Astrocyte (in vitro differentiated cells and primary cell): ENCODE data around the gene DBR1. TPM values are rescaled to one million over a fixed set of nuclear protein-coding genes. Genes with fewer than 3 reads are reported as not detected.

Experiments used
- DNase-seq: peaks from one replicate; pipeline ENCODE4 v3.0.0-alpha.2; 2010; ENCODE audit warnings: low read depth
- FAIRE-seq: peaks from 2 replicates; lab custom pipeline; 2011; peaks lifted over from hg19 to GRCh38; lab: Jason Lieb, UNC
- H2AFZ ChIP-seq: 2 replicates; pipeline ENCODE4 v1.6.0; 2012; ENCODE audit warnings: low read depth, low read length, inconsistent platforms
- H3K27ac ChIP-seq: 2 replicates; pipeline ENCODE4 v1.5.1; 2011; ENCODE audit warnings: low read depth, low read length, inconsistent platforms
- H3K27me3 ChIP-seq: 2 replicates; pipeline ENCODE4 v1.6.0; 2011; ENCODE audit warnings: low read length, inconsistent platforms; ENCODE audit not compliant: insufficient read depth
- H3K36me3 ChIP-seq: 2 replicates; pipeline ENCODE4 v1.5.1; 2011; ENCODE audit warnings: low read length, inconsistent platforms; ENCODE audit not compliant: insufficient read depth
- H3K4me1 ChIP-seq: 2 replicates; pipeline ENCODE4 v1.5.1; 2011; ENCODE audit warnings: low read length, inconsistent platforms; ENCODE audit not compliant: insufficient read depth
- H3K4me2 ChIP-seq: 2 replicates; pipeline ENCODE4 v1.6.0; 2012; ENCODE audit warnings: low read length, inconsistent platforms
- H3K4me3 ChIP-seq: 2 replicates; pipeline ENCODE4 v1.5.1; 2011; ENCODE audit warnings: low read depth, mild to moderate bottlenecking, low read length, inconsistent platforms; ENCODE audit not compliant: insufficient read depth
- H3K79me2 ChIP-seq: 2 replicates; pipeline ENCODE4 v1.6.0; 2012; ENCODE audit warnings: mild to moderate bottlenecking, low read length, inconsistent platforms; ENCODE audit not compliant: insufficient read depth
- H3K9ac ChIP-seq: 2 replicates; pipeline ENCODE4 v1.6.0; 2012; ENCODE audit warnings: mild to moderate bottlenecking, low read length, inconsistent platforms
- H3K9me3 ChIP-seq: 2 replicates; pipeline ENCODE4 v1.5.1; 2012; ENCODE audit warnings: low read depth, mild to moderate bottlenecking, low read length, inconsistent platforms; ENCODE audit not compliant: insufficient read depth
- H4K20me1 ChIP-seq: 2 replicates; pipeline ENCODE4 v1.6.0; 2012; ENCODE audit warnings: low read length, inconsistent platforms; ENCODE audit not compliant: insufficient read depth
- H3K27ac Mint-ChIP-seq: one replicate; pipeline ENCODE4 v1.8.0; 2021; ENCODE audit warnings: mild to moderate bottlenecking, mixed read lengths; ENCODE audit not compliant: unreplicated experiment
- H3K27me3 Mint-ChIP-seq: one replicate; pipeline ENCODE4 v1.8.0; 2021; ENCODE audit warnings: low read depth, mixed read lengths; ENCODE audit not compliant: unreplicated experiment
- H3K36me3 Mint-ChIP-seq: one replicate; pipeline ENCODE4 v1.8.0; 2021; ENCODE audit warnings: low read depth, mixed read lengths; ENCODE audit not compliant: unreplicated experiment
- H3K4me1 Mint-ChIP-seq: one replicate; pipeline ENCODE4 v1.8.0; 2021; ENCODE audit warnings: low read depth, mixed read lengths; ENCODE audit not compliant: unreplicated experiment
- H3K4me3 Mint-ChIP-seq: one replicate; pipeline ENCODE4 v1.8.0; 2021; ENCODE audit warnings: mild to moderate bottlenecking, moderate library complexity, mixed read lengths; ENCODE audit not compliant: unreplicated experiment
- H3K9me3 Mint-ChIP-seq: one replicate; pipeline ENCODE4 v1.8.0; 2021; ENCODE audit warnings: mild to moderate bottlenecking, mixed read lengths; ENCODE audit not compliant: unreplicated experiment
- EZH2 ChIP-seq: IDR thresholded peaks from 2 replicates; pipeline ENCODE4 v1.6.1; 2012; ENCODE audit warnings: mild to moderate bottlenecking, low read length, inconsistent platforms; ENCODE audit not compliant: insufficient read depth
- total RNA-seq: library from RNA; stranded (reverse); gene quantifications from 2 replicates; pipeline ENCODE4 v1.2.1, GENCODE V29; 2021
- TF ChIP-seq, protein P1 (sequence below): IDR thresholded peaks from 2 replicates; pipeline ENCODE4 v1.5.1; 2011; ENCODE audit warnings: low read depth, mild to moderate bottlenecking, inconsistent platforms, low read length, moderate library complexity; ENCODE audit not compliant: insufficient read depth

Gene DBR1
- total RNA-seq, 1 donor from 2014 or later, result 14.8 TPM

GRCh38 chr3:138136201-138136600, 38.5 kb downstream of the DBR1 start:
- Histone ChIP-seq H3K9ac (no peak overlapping the region), H3K9me3 (no peaks in the 10 kb centered on the region), H3K79me2 (no peaks in the 10 kb centered on the region), H3K36me3 (no peaks in the 10 kb centered on the region), H3K27ac (no peak overlapping the region), H3K4me1 (no peaks in the 10 kb centered on the region), H3K4me3 (no peak overlapping the region), H3K4me2 (no peak overlapping the region), H2AFZ (no peak overlapping the region), H3K27me3 (no peaks in the 10 kb centered on the region), H4K20me1 (no peaks in the 10 kb centered on the region)
- no peak for TF ChIP-seq EZH2
- TF ChIP-seq, protein P1, sequence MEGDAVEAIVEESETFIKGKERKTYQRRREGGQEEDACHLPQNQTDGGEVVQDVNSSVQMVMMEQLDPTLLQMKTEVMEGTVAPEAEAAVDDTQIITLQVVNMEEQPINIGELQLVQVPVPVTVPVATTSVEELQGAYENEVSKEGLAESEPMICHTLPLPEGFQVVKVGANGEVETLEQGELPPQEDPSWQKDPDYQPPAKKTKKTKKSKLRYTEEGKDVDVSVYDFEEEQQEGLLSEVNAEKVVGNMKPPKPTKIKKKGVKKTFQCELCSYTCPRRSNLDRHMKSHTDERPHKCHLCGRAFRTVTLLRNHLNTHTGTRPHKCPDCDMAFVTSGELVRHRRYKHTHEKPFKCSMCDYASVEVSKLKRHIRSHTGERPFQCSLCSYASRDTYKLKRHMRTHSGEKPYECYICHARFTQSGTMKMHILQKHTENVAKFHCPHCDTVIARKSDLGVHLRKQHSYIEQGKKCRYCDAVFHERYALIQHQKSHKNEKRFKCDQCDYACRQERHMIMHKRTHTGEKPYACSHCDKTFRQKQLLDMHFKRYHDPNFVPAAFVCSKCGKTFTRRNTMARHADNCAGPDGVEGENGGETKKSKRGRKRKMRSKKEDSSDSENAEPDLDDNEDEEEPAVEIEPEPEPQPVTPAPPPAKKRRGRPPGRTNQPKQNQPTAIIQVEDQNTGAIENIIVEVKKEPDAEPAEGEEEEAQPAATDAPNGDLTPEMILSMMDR, result no peak
- H3K9me3 Mint-ChIP-seq, result no peaks in the 10 kb centered on the region
- no peaks in the 10 kb centered on the region for H3K27me3 Mint-ChIP-seq
- peaks cover 7% of the 10 kb centered on the region for H3K4me1 Mint-ChIP-seq
- no peaks in the 10 kb centered on the region for H3K36me3 Mint-ChIP-seq
- DNase-seq, result no peak
- H3K4me3 Mint-ChIP-seq, result no peak overlapping the region
- no peak overlapping the region for H3K27ac Mint-ChIP-seq
- no peak for FAIRE-seq

DNA sequence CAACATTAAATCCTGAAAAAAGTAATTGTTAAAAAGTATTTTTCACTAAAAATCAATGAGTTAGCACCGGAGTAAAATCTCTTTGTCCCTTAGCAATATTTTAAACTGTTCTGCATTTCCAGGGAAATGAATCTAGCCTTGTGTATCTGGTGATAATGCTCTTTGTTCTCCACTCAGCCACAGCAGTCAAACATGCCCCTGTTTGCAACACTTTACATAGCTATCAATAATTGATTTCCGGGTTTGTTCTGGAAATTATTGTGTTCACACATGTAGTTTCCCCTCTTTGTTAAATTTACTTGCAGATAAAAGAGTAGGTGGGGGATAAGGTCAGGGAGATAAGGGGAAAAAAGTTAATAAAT, 38.9 kb downstream of the DBR1 start:
- Histone ChIP-seq H3K27ac (no peak overlapping the region), H2AFZ (no peak overlapping the region), H3K27me3 (no peaks in the 10 kb centered on the region), H3K4me3 (no peak overlapping the region), H3K9me3 (no peaks in the 10 kb centered on the region), H3K4me1 (no peaks in the 10 kb centered on the region), H3K4me2 (no peak overlapping the region), H3K79me2 (no peaks in the 10 kb centered on the region), H3K36me3 (no peaks in the 10 kb centered on the region), H3K9ac (no peak overlapping the region), H4K20me1 (no peaks in the 10 kb centered on the region)
- DNase-seq, result no peak
- no peak for TF ChIP-seq EZH2
- Mint-ChIP-seq H3K4me1 (peaks cover 3% of the 10 kb centered on the region), H3K27me3 (no peaks in the 10 kb centered on the region), H3K36me3 (no peaks in the 10 kb centered on the region), H3K27ac (no peak overlapping the region), H3K4me3 (no peak overlapping the region), H3K9me3 (no peaks in the 10 kb centered on the region)
- FAIRE-seq, result no peak

DNA sequence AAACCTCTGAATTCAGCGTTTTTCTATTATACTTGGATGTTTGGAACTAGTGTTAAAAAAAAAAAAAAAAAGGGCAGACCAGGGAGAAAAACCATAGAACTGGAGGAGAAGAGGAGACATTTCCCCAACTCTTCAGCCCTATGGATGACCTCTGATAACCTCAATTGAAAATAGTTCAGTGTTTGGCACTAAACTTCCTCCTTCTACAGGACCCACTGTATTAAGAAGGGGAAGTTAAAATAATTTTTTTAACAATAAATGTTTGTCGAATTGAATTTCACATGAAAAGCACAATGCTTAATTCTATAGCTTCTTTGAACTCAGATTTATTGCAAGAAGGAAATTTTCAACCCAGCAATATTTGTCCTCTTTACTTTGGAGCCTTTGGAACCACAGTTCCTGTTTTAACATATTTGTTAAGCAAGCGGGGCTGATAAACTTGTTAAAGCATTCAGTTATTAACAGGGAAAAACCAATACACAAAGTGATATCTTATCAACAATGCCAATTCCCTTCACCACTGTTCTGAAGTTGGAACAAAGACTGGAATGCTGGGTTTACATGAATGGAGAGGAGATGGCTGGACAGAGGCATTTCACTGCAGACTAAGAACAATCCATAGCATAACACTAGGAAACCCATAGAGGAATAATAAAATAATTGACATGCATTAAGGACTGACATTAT, 39.4 kb downstream of the DBR1 start:
- Histone ChIP-seq H2AFZ (no peak overlapping the region), H3K9ac (no peak overlapping the region), H3K4me2 (no peak overlapping the region), H3K27me3 (no peaks in the 10 kb centered on the region), H3K27ac (no peak overlapping the region), H3K4me3 (no peak overlapping the region), H3K4me1 (no peaks in the 10 kb centered on the region), H3K9me3 (no peaks in the 10 kb centered on the region), H4K20me1 (no peaks in the 10 kb centered on the region), H3K79me2 (no peaks in the 10 kb centered on the region), H3K36me3 (no peaks in the 10 kb centered on the region)
- FAIRE-seq (no peak), DNase-seq (no peak)
- no peaks in the 10 kb centered on the region for H3K9me3 Mint-ChIP-seq
- no peaks in the 10 kb centered on the region for H3K27me3 Mint-ChIP-seq
- H3K4me1 Mint-ChIP-seq, result no peaks in the 10 kb centered on the region
- no peak for TF ChIP-seq EZH2
- TF ChIP-seq, protein P1, result no peak
- H3K27ac Mint-ChIP-seq, result no peak overlapping the region
- no peak overlapping the region for H3K4me3 Mint-ChIP-seq
- no peaks in the 10 kb centered on the region for H3K36me3 Mint-ChIP-seq
